Stimulated activated CD4-positive, alpha-beta T cell treated with anti-CD3 and anti-CD28 coated beads, Interleukin-2, amount 100 ng/mL, for 4 hours (primary cell): ENCODE measurements around the gene TNFRSF14.

ENCODE experiments used
- DNase-seq: peaks from one replicate; pipeline ENCODE4 v3.0.0-alpha.2; 2020; ENCODE audit warnings: low read depth

TNFRSF14 gene

DNA sequence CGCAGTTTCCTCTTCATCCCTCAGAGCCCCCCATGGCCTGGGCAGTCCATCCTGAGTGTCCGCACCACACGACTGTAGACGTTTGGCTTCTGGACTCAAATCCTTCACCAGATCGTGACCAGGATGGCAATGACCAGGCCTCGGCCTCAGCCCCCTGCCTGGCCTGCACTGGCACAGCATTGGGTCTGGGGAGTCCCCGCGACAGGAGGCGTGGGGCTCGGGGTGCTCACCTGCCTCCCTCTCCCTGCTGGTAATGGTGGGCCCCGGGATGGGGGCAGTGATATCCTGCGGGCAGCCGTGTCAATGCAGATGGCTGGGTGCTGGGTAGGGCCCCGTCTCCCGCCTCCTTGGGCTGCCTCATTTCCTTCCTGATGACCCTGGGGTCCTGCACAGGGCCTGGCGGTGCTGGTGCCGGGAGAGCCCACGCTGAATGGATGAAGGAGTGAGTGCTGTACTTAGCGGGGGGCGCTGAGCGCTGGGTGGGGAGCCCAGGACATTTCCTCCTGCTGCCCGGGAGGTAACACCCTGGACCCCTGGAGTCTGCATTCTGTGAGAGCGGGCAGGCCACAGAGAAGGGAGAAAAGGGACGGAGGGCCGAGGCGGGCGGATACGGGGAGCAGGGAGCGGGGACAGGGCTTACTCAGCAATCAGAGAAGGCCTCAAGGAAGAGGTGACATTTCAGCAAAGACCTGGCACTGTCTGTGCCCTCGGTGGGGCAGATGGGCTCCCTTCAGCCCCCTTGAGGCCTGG, 2.1 kb upstream of the TNFRSF14 start:
- DNase-seq: no peak

DNA sequence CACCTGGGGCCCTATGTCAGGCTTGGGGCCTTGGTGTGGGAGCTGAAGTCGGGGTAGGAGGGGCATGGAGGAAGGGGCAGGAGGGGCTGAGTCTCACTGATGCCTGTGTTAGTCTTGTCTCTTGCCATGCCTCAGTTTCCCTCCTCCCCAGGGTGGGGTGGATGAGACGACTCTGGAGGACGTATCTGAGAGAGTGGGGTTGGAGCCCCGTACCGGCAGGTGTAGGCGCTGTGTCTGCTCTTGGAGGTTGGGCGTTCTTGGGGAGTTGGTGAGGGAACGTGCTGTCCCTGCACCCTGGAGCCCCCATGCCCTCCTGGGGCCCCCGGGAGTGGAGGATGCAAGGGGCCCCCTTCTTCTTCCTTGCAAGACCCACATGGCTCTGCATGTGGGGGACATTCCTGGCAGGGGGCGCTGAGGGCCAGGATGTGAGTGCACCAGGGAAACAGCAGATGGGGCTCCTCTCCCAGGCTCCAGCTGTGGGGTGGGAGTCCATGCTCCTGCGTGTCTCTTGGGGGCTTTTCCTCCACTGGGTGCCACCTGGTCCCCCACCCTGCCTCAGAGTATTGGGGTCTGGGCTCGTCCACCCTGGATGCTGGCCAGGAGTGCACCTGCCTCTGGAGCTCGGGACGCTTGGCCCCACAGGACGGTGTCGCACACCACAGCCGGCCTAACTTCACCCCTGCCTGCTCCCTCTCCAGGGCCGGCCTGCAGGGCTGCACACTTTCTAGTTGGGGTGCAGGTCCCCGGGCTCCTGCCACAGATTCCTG, 1.4 kb upstream of the TNFRSF14 start:
- peak; percentile 29 for DNase-seq

DNA sequence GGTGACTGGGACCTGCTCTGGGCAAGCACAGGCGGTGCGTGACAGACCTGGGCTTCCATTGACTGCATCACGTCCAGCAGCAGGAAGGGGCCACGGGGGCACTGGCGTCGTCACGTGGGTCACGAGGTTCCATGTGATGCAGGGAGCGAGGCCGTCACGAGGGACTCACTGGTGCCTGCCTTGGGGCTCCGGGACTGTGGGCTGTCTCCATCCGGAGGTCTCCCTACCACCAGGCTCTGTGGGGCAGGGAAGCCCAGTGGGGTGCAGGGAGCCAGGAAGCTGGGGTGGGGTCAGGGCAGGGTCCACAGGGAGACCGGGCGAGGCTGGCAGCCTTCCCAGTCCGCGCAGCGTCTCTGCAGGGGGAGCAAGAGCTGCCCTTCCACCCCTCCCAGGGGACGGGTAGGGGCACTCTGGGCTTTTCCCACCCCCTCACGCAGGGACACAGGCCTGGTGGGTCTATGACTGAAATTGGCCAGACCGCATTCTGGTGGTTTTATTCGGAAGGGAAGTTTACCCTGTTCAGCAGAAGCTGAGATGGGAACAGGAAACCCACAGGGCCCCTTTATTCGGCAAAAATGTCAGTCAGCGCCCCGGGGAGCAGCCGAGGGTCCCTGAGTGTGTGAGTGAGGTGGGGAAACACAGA, 416 bp upstream of the TNFRSF14 start:
- DNase-seq: peak; percentile 48

DNA sequence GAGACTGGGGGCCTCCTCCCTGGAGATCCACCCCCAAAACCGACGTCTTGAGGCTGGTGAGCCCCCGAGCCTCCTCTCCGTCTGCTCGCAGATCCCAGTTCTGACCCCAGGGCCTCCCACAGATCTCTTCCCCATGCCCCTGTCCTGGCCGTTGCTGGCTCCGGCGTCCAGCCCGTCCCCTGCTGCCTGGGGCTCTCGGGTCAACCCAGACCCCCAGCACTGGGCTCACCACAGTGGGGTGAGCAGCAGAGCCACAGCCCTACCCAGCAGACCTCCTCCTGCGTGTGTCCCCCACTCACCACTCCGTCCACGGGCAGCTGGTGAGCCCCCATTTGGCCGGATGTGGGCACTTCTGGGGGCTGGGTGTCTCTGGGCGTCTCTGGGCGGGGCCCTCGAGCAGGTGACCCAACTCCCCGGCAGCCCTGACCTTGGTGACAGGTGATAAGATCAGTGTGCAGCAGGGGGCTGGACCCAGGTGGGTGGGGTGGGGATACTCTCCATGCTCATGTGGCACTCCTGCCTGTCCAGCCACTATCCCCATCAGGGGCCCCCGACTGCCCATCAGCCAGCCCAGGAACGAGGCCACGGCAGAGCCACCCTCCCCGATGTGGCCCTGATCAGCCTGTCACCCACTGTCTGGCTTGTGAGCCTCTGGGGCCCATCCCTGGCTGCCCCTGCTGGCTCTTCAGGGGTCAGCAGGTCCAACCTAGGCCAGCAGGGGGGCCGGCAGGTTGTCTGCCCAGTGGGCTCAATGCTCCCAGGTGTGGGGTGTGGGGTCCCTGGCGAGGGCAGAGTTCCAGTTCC, 709 bp downstream of the TNFRSF14 start:
- DNase-seq: no peak

DNA sequence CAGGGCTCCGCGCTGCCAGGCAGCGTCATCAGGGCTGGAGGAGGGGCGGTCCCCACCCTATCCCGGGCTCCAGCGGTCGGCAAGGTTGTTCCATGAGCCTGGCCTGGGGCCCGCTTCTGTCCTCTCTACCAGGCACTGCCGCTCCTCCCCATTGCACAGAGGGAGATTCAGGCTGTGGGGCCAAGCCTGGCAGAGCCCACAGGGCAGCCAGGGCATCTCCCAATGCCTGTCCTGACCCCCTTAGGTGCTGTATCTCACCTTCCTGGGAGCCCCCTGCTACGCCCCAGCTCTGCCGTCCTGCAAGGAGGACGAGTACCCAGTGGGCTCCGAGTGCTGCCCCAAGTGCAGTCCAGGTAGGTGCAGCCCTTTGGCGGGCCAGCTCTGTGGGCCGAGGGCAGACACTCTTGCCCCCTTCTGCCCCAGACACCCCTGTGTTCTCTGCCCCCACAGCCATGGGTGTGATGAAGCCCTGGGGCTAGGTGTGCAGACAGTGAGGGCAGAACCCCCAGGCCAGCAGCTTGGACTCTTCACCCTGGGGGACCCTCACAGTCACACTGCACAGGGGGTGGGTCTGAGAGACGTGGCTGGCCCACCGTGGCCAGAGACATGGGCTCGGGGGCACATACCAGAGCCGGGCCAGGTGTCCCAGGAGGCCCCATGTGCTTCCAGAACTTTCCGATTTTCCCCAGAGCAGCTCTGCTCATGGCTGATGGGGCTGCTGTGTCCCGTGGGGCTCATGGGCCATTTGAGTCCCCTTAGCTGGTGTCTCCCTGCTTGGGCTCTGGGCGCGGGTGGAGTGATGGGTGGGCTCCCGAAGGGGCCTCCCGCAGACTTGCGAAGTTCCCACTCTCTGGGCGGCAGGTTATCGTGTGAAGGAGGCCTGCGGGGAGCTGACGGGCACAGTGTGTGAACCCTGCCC, 1.6 kb downstream of the TNFRSF14 start:
- no peak for DNase-seq

DNA sequence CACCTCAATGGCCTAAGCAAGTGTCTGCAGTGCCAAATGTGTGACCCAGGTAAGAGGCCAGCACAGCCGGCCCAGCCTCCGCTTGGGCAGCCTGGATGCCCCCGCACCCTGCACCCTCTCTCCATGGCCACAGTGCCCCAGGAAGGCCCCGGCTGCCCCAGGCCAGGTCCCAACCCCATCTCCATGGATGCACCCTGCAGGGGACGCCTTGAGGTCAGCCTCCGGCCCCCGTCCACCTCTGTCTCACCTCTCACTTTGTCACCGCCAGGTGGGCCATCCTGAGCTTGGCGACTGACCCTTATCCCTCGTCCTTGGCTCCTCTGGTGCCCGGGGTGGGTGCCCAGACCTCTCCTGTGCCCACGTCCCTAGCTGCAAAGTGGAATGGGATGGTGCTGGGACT, 2.2 kb downstream of the TNFRSF14 start:
- DNase-seq: no peak

DNA sequence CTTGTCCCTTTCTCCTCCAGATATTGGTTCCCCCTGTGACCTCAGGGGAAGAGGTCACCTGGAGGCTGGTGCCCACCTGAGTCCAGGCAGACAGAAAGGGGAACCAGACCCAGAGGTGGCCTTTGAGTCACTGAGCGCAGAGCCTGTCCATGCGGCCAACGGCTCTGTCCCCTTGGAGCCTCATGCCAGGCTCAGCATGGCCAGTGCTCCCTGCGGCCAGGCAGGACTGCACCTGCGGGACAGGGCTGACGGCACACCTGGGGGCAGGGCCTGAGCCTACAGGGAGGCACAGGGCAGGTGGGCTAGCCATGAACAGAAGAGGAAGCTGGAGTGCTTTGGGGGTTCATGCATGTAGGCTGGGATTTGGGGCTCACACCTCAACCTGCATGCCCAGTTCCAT, 2.7 kb downstream of the TNFRSF14 start:
- DNase-seq: no peak

DNA sequence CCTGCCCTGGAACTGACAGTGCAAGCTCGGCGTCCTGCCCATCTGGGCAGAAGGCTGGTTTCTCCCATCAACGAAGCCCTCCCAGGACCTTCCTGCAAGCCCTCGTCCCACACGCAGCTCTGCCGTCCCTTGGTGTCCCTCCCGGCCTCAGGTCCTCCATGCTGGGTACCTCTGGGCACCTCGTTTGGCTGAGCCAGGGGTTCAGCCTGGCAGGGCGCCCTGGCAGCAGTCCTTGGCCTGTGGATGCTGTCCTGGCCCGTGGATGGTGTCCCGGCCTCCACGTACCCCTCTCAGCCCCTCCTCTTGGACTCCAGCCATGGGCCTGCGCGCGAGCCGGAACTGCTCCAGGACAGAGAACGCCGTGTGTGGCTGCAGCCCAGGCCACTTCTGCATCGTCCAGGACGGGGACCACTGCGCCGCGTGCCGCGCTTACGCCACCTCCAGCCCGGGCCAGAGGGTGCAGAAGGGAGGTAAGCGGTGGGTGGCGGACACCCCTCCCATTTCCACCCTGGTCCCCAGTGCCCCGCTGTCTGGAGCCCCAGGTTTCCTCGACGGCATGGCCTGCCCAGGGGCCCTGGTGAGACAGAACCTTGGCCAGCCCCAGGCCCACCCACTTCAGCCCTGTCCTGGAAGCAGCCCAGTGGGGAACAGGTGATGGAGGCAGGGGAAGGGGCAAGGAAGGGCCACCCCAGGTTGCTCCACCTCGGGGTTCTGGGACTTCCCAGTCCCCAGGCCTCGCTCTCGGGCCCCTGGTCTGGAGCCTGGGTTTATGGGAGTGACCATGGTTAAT, 3.5 kb downstream of the TNFRSF14 start:
- DNase-seq: no peak

DNA sequence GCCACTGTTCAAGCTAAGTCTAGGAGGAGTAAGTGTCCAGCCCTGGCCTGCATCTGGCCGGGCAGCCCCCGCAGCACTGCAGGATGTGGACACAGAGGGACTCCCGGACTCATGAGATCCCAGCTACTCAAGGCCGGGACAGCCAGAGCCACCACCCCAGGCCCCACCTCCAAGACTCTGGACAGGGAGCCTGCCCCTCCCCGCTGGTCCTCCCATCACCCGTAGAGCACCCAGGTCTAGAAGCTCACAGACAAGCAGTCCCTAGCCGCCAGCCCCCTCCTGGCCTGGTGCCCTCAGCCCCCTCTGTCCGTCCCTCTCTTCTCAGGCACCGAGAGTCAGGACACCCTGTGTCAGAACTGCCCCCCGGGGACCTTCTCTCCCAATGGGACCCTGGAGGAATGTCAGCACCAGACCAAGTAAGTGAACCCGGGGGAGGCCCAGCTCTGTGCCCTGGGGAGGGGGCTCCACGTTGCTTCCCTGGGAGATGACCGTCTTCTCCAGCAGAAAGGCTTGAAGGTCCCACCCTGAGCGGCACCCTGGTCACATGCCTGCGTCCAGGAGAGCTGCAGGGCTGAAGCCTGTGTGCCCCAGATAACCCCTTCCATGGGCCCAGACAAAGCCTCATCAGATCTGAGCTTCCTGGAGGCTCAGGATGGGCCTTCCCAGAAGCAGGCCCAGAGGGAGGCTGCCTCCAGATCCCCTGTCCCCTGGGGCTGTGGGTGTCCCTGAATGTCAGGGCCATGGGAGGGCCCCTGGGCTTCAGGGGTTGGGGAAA, 4.3 kb downstream of the TNFRSF14 start:
- DNase-seq: no peak

DNA sequence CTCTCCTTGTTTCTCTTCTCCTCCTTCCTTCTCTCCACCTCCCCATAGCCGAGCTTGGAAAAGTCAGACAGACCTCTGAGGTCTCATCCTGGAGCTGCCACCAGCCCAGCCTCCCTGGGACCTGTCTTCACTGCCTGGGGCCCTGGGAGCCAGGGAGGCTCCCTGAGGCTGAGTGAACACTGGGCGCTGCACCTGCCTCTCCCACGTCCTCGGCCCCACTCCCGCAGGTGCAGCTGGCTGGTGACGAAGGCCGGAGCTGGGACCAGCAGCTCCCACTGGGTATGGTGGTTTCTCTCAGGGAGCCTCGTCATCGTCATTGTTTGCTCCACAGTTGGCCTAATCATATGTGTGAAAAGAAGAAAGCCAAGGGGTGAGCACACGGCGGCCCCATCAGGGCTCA, 5.3 kb downstream of the TNFRSF14 start:
- no peak for DNase-seq

DNA sequence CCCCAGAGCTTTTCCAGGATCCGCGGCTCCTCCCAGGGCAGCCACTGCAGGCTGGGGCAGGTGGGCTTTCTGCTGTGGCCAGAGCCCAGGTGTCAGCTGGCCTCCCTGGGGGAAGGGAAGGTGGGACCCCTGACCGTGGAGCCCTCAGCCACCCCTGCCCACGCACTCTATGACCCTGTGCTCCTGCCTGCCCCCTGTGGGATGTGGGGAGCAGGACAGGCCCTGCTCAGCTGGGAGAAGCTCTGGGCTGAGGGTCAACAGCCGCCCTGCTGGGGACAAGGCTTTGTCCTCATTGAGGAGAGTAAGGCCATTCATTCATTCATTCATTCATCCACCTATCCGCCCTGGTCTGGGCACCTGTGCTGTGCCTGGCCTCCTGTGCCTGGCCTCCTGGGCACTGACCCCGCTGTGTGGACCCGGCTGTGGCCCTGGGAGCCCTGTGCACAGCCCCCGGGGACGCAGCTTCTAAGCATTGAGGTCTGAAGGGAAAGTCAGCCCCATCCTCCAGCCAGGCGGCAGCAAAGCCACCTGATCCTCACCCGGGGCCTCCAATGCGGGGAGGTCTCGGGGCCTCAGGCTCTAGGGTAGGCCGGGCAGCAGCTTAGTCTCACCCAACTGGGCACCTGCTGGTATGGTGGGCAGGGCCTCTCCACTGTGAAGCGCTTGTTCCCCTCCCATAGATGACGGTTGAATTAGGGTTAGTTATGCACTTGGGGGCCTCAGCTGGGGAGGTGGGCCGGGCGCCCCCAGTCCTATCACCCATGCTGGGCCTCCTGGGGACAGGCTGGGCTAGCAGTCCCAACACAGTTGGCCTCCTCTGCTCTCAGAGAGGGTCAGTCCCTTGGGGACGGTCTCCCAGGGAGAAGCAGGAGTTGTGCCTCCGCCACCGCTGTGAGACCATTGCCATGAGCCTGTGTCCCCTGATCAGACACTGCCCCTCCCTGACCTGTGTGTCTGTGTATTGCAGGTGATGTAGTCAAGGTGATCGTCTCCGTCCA, 6.0 kb downstream of the TNFRSF14 start:
- no peak for DNase-seq

DNA sequence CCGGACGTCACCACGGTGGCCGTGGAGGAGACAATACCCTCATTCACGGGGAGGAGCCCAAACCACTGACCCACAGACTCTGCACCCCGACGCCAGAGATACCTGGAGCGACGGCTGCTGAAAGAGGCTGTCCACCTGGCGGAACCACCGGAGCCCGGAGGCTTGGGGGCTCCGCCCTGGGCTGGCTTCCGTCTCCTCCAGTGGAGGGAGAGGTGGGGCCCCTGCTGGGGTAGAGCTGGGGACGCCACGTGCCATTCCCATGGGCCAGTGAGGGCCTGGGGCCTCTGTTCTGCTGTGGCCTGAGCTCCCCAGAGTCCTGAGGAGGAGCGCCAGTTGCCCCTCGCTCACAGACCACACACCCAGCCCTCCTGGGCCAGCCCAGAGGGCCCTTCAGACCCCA, 7.0 kb downstream of the TNFRSF14 start:
- DNase-seq: no peak

DNA sequence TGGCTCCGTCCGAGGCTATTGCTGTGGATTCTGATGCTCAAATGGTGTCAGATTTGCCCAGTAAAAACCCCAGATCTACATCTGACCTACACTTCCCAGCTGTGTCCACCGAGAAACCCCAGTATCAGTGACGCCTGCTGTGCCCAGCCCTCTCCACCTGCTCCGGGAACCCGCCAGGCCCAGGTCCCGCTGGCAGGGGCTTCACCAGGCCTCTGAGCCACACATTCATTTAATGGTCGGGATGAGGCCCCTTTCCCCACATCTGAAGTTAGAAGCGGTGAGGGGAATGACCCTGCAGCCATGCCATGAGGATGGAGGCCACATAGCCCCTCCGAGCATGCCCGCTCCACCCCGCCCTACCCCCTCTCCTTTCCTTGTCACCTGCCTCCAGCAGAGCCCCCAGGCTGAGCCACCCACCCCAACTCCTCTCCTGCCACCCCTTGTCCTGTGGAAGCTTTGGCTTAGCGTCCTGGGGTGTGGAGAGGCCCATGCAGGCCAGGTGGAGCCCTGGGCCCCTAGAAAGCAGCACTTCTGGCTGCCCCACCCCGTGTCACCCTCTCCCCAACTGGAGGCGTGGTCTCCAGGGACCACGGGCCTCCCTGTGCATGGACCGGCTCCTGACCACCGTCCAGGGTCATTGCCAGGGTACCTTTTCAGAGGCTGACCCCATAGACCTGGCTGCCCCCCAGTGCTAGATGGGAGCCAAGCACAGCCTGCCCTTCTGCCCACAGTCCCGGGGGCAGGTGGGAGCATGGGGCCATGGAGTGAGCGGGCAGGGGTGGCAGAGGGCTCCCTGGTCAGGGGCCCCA, 8.0 kb downstream of the TNFRSF14 start:
- DNase-seq: no peak

DNA sequence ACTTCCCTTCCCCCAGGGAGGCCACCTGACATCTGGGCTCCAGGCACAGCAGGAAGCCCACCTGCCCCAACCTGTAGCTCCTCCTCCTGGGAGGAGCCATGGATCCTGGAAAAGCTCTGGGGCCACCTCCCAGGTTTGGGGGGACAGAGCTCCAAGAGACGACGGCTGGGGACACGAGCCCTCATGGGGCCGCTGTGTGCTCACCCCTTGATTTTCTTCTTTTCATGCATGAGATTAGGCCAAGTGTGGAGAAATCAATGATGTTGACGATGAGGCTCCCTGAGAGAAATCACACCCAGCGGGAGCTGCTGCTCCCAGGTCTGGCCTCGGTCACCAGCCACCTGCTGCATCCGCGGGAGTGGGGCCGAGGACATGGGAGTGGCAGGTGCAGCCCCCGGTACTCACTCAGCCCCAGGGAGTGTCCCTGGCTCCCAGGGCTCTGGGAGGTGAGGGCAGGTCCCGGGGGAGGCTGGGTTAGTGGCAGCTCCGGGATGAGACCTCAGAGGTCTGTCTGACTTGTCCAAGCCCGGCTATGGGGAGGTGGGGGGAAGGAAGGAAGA, 8.7 kb downstream of the TNFRSF14 start:
- no peak for DNase-seq

DNA sequence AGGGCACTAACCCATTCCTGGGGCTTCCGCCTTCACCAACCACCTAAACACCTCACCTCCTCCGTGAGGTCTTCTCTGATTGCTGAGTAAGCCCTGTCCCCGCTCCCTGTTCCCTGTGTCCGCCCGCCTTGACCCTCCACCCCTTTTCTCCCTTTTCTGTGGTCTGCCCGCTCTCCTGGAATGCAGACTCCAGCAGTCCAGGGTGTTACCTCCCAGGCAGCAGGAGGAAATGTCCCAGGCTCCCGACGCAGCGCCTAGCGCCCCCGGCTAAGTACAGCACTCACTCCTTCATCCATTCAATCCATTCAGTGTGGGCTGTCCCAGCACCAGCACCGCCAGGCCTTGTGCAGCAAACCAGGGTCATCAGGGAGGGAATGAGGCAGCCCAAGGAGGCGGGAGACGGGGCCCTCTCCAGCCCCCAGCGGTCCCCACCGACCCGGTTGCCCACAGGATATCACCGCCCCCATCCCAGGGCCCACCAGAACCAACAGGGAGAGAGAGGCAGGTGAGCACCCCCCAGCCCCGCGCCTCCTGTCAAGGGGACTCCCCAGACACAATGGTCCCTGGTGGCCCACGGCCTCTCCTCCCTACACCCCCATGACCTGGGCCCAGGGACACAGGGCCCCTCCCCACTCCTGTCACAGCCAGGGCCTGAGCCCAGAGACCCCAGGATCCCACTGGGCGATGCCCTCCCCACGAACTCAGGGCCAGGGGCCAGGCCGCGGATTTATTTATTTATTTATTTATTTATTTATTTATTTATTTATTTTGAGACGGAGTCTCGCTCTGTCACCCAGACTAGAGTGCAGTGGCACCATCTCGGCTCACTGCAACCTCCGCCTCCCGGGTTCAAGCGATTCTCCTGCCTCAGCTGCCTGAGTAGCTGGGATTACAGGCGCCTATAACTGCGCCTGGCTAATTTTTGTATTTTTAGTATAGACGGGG, 10.2 kb downstream of the TNFRSF14 start:
- DNase-seq: no peak

DNA sequence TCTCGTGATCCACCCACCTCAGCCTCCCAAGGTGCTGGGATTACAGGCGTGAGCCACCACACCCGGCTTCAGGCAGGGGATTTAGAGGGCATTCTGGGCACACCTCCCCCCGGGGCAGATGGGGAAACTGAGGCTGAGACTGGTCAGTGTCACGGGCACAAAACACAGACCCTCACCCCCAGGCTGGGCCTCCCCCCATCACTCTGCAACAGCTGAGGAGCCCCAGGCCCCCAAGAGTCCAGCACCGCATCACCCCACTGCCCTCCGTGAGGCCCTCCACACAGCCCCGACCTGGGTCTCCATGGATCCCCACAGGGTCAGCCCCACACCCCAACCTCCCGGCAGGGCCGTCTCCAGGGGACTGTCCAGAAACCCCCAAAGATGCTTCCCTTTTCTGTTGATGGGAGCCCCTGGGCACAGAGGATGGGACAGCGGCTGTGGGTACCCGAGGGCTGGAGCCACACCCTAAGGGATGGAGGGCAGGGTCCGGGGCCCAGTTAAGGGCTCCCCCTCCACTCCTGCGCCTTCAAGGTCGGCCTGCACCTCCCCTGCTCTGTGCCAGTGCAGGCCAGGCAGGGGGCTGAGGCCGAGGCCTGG, 11.0 kb downstream of the TNFRSF14 start:
- DNase-seq: no peak
